Kidney epithelial cell (primary cell): ENCODE results near the gene RIPOR3. TPM values are rescaled to one million over a fixed set of nuclear protein-coding genes. Genes with fewer than 3 reads are reported as not detected.

Experiments used
- DNase-seq: peaks from one replicate; pipeline ENCODE4 v3.0.0-alpha.2; 2010; ENCODE audit warnings: low read depth
- H3K27me3 ChIP-seq: 2 replicates; pipeline ENCODE4 v1.6.0; 2011; ENCODE audit warnings: low read length; ENCODE audit not compliant: control insufficient read depth, insufficient read depth
- H3K36me3 ChIP-seq: 2 replicates; pipeline ENCODE4 v1.5.1; 2011; ENCODE audit warnings: low read length; ENCODE audit not compliant: control insufficient read depth, insufficient read depth
- H3K4me3 ChIP-seq: 2 replicates; pipeline ENCODE4 v1.5.1; 2011; ENCODE audit warnings: low read depth, mild to moderate bottlenecking, control low read depth, low read length
- CTCF ChIP-seq: IDR thresholded peaks from 2 replicates; pipeline ENCODE4 v1.5.1; 2011; ENCODE audit warnings: mild to moderate bottlenecking, moderate library complexity, low read length, control low read depth, inconsistent platforms; ENCODE audit not compliant: insufficient read depth, poor library complexity, severe bottlenecking
- total RNA-seq: library from RNA; depleted of rRNA; stranded (reverse); fragments of >200 nt; gene quantifications from 2 replicates; pipeline ENCODE4 v1.2.3, GENCODE V29; 2015

RIPOR3 gene
- total RNA-seq, 1 donor from 2014 or later = 0.08 TPM

GRCh38 chr20:50733644-50734349 is 42.5 kb upstream of the RIPOR3 start:
- Histone ChIP-seq H3K36me3 (no peaks in the 10 kb centered on the region), H3K27me3 (no peaks in the 10 kb centered on the region), H3K4me3 (peak overlapping the region; percentile 78)
- no peak for TF ChIP-seq CTCF
- no peak for DNase-seq

- Histone ChIP-seq H3K4me3 (peak overlapping the region; percentile 78), H3K36me3 (no peaks in the 10 kb centered on the region), H3K27me3 (no peaks in the 10 kb centered on the region)
- TF ChIP-seq CTCF = no peak
- DNase-seq = no peak
These were observed 40.8 kb upstream of the RIPOR3 start for GRCh38 chr20:50731930-50732690.

- peak within 1 kb of the TSS; percentile 78 for H3K4me3 ChIP-seq
- no peaks in the 10 kb centered on the region for H3K36me3 ChIP-seq
- no peaks in the 10 kb centered on the region for H3K27me3 ChIP-seq
- no peak for TF ChIP-seq CTCF
- peak; percentile 87 for DNase-seq
These were observed 40.0 kb upstream of the RIPOR3 start, which contains the start of gene PARD6B for GRCh38 chr20:50731055-50731929. TSS of gene PARD6B (plus strand) at chr20:50731580. CDS start at chr20:50731787, 207 bp downstream.

- TF ChIP-seq CTCF = no peak
- no peak for DNase-seq
- H3K36me3 ChIP-seq = no peaks in the 10 kb centered on the region
- H3K27me3 ChIP-seq = no peaks in the 10 kb centered on the region
- peak overlapping the region; percentile 40 for H3K4me3 ChIP-seq
These were observed 39.4 kb upstream of the RIPOR3 start for GRCh38 chr20:50730765-50731054.

DNA sequence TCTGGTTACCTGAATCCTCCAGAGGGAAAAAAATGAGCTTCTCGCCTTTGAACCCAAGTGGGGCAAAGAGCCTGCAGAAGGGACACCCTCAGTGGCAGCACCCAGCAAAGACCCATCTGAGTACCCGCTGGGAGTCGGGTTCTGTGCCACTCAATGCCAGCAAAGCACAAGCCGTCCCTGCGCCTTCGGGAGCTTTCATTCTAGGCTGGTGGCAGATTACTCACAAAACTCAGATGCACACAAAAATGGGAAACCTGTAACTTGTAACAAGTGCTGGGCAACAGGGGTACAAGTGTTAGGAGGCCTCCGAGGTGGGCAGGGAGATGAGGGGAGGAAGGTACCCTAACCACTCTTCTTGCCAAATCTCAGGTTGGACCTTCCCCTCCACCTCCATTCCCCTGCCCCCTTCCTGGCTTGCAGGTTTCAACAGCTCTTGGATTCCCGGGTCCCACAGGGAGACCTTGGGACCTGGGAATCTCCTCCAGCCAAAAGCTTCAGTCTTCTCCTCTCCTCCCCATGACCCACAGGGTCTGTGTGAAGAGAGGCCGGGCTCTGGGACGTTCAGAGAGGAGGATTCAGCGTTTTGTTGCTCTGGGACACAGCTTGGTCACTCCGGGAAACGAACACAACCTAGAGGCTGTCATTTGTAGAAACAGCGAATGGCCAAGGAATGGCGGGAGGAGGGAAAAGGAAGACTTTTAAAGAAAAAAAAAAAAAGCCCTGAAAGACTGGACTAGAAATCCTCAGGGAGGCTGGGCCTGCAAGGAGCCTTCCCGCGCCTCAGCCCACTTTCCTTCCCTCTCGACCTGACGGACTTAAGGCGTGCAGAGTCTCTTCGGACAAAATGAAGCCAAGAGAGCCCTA is 38.8 kb upstream of the RIPOR3 start:
- Histone ChIP-seq H3K36me3 (no peaks in the 10 kb centered on the region), H3K27me3 (no peaks in the 10 kb centered on the region), H3K4me3 (peak overlapping the region; percentile 40)
- DNase-seq = no peak
- no peak for TF ChIP-seq CTCF
